ENCODE results near the gene RXFP4.

The RXFP4 gene

DNA sequence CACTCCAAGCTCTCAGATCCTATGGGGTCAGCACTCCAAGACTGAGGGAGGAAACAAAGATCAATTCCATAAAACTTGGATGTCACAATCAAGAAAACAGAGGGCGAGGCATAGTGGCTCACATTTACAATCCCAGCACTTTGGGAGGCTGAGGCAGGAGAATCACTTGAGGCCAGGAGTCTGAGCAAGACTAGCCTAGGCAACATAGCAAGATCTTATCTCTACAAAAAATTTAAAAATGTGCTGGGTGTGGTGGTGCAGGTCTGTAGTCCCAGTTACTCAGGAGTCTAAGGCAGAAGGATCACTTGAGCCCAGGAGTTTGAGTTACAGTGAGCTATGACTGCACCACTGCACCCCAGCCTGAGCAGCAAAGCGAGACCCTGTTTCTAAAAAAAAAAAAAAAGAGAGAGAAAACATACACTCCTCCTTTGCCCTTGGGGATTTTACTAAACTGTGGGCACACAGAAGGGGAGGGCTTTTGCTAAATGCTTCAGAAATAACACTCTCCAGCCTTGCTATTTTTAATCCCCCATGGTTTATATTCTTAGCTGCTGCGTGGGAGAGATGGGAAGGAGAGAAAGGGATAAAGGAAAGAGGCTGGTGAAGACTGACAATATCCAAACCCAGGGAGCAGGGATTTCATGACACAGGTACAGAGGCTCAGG, 18.8 kb downstream of the RXFP4 start:
- no peak overlapping the region for H3K4me3 ChIP-seq (ENCODE audit: low read length)
- no peak for DNase-seq (ENCODE audit: low read depth)
- TF ChIP-seq, protein P1, sequence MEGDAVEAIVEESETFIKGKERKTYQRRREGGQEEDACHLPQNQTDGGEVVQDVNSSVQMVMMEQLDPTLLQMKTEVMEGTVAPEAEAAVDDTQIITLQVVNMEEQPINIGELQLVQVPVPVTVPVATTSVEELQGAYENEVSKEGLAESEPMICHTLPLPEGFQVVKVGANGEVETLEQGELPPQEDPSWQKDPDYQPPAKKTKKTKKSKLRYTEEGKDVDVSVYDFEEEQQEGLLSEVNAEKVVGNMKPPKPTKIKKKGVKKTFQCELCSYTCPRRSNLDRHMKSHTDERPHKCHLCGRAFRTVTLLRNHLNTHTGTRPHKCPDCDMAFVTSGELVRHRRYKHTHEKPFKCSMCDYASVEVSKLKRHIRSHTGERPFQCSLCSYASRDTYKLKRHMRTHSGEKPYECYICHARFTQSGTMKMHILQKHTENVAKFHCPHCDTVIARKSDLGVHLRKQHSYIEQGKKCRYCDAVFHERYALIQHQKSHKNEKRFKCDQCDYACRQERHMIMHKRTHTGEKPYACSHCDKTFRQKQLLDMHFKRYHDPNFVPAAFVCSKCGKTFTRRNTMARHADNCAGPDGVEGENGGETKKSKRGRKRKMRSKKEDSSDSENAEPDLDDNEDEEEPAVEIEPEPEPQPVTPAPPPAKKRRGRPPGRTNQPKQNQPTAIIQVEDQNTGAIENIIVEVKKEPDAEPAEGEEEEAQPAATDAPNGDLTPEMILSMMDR (IDR thresholded peaks at IDR 0.05; ENCODE audit: insufficient read depth, low read depth, low read length, missing control alignments), result no peak

DNA sequence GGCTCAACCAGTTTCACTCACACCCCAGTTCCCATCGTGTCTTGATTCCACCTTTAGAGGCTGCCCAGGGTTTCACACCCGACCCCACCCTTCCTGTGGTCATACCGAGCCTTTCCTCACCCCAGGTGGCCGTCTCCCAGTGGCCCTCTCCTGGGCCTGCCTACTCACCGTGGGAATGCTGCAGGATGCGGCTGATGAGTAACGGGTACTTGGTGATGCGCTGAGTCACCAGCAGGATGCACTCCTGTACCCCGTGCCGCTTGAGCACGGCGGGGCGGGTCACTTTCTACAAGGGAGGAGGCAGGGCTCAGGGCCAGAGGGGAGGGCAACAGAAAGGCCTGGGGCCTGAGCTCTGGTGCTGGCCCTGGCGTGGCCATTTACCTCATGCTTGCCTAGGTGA, 20.5 kb downstream of the RXFP4 start:
- TF ChIP-seq, protein P1 (IDR thresholded peaks at IDR 0.05; ENCODE audit: insufficient read depth, low read depth, low read length, missing control alignments), result peak; percentile 40
- no peak overlapping the region for H3K4me3 ChIP-seq (ENCODE audit: low read length)
- DNase-seq (ENCODE audit: low read depth), result peak; percentile 99

DNA sequence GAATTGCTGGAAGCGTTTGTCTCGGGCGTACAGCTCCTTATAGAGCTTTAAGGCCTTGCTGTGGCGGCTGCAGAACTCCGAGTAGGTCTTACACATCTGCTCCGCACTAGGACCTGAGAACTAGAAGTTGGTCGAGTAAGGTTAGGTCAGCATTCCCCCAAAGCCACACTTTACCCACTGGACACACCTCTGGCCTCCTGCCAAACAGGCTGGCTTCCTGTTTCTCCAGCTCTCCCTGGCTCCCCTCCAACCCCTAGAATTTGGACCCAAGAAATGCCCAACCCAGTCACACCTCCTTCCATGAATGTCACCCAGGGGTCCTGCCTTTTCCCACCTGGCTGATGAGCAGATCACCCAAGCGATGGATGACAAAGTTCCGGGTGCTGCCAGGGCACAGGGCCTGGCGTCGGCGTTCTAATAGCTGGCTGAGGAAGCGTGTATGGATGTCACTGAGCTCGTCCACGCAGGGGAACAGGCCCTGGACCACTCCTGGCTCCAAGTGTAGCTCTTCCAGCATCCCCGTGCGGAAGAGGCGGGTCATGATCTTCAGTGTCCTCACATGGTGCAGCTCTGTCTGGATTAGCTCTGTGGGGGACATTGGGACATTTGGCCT, 21.3 kb downstream of the RXFP4 start:
- TF ChIP-seq, protein P1 (IDR thresholded peaks at IDR 0.05; ENCODE audit: insufficient read depth, low read depth, low read length, missing control alignments), result no peak

DNA sequence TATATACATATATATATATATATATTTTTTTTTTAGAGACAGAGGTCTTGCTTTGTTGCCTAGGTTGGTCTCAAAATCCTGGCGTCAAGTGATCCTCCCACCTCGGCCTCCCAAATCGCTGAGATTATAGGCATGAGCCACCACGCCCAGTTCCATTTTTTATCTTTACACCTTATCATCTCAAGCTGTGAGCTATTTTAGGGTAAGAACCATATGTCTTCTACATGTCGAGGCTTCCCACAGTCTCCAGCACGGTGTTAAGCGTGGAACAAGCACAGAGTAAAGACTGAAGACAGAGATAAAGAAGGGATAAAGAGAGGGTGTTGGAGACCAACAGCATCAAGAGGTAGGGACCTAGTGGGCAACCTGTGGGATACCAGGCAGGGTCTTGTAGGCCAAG, 22.8 kb downstream of the RXFP4 start:
- H3K4me3 ChIP-seq (ENCODE audit: low read length), result no peak overlapping the region
- no peak for DNase-seq (ENCODE audit: low read depth)
- TF ChIP-seq, protein P1 (IDR thresholded peaks at IDR 0.05; ENCODE audit: insufficient read depth, low read depth, low read length, missing control alignments), result no peak

More for the DNA sequence above, 21.3 kb downstream of the RXFP4 start:
- peak; percentile 33 for DNase-seq (ENCODE audit: low read depth)
- no peak overlapping the region for H3K4me3 ChIP-seq (ENCODE audit: low read length)

DNA sequence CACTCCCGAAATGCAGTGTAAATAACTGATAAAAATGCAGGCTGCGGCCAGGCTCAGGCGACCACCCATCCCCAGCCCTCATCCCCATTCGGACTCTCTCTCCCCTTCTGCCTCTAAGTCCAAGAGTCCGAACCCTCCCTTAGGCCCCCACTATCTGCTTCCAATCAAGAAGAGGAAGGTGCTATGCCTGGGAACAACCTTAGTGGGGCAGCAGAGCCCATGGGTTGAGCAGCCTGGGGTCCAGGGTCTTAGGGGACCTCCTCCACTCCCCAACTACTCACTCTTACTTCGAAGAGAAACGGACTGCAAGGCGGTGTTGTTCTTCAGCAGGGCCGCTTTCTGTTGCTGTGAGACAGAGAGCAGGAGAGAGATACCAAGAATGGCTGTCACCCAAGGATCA, 24.7 kb downstream of the RXFP4 start:
- TF ChIP-seq, protein P1 (IDR thresholded peaks at IDR 0.05; ENCODE audit: insufficient read depth, low read depth, low read length, missing control alignments), result no peak
- no peak overlapping the region for H3K4me3 ChIP-seq (ENCODE audit: low read length)
- no peak for DNase-seq (ENCODE audit: low read depth)

DNA sequence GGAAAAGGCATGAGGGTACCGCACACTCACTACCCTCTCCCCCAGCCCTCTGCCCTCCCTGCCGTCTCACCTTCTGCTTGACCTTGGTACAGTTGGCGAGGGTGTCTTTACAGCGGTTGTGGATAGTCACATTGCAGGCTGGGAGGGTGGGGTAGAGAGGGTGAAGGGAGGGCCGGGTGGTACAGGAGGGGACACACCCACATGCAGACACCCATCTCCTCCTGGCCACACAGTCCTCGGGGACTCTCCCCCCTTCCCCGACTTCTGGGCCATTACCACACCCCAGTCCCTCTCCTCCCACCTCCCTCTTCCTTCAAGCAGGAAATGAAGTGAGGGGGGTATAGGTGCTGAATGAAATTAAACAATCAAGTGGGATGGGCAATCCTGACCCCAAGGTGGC, 25.3 kb downstream of the RXFP4 start:
- no peak overlapping the region for H3K4me3 ChIP-seq (ENCODE audit: low read length)
- TF ChIP-seq, protein P1 (IDR thresholded peaks at IDR 0.05; ENCODE audit: insufficient read depth, low read depth, low read length, missing control alignments), result no peak
- no peak for DNase-seq (ENCODE audit: low read depth)
